ENCODE data around the gene CDKN2C. TPM values are rescaled to one million over a fixed set of nuclear protein-coding genes. Genes with fewer than 3 reads are reported as not detected.

CDKN2C gene
- total RNA-seq, 2 experiments from 2014 or later, result 43.6 to 56.5 TPM

Other genes starting within 250 kb of the CDKN2C start
- 10 to 100 TPM; 84.4 to 94.4 TPM for gene FAF1, start 10.0 kb upstream of the CDKN2C start, total RNA-seq
- gene C1orf185, start 132.0 kb downstream of the CDKN2C start, total RNA-seq, result not detected

Data from activated CD8-positive, alpha-beta memory T cell treated with anti-CD3 and anti-CD28 coated beads, Interleukin-2, amount 10 ng/mL, durations not matched to agents 7 days and 5 days (primary cell).